H1 (cell line): Measurements from ENCODE around the gene MAPKAP1. TPM values are rescaled to one million over a fixed set of nuclear protein-coding genes. Genes with fewer than 3 reads are reported as not detected.

Experiments
- CTCF ChIA-PET: fragments of 300-600 bp; sonication (Branson Sonifier 250); formaldehyde crosslinking; loops from one replicate; lab custom pipeline; 2021; ENCODE audit not compliant: partially characterized antibody; lab: Charles Lee
- POLR2A ChIA-PET: fragments of 300-600 bp; sonication (Branson Sonifier 250); formaldehyde crosslinking; loops from one replicate; lab custom pipeline; 2021; ENCODE audit warnings: inconsistent platforms; ENCODE audit not compliant: partially characterized antibody; lab: Charles Lee
- DNase-seq, 2 experiments: peaks; one replicate each; pipeline versions ENCODE4 v3.0.0 to v3.0.0-alpha.2; 2010 to 2022; ENCODE audit warnings: low spot score in 2 of 2, low read depth in 1 of 2, mixed read lengths in 1 of 2
- FAIRE-seq: peaks from 2 replicates; lab custom pipeline; 2011; peaks lifted over from hg19 to GRCh38; lab: Jason Lieb, UNC
- H2AFZ ChIP-seq: 2 replicates; pipeline ENCODE4 v1.8.1; 2012; ENCODE audit warnings: low read length, inconsistent platforms
- H2AK5ac ChIP-seq: 2 replicates; pipeline ENCODE4 v1.6.1; 2013; ENCODE audit warnings: low read depth, low read length
- H2BK120ac ChIP-seq: replicated peaks from 2 replicates; pipeline ENCODE3; 2013; ENCODE audit warnings: low read depth, low read length, inconsistent platforms
- H2BK12ac ChIP-seq: 2 replicates; pipeline ENCODE4 v1.6.1; 2013; ENCODE audit warnings: low read depth, low read length
- H2BK15ac ChIP-seq: 2 replicates; pipeline ENCODE4 v1.6.1; 2013; ENCODE audit warnings: low read length
- H2BK20ac ChIP-seq: 2 replicates; pipeline ENCODE4 v1.6.1; 2013; ENCODE audit warnings: low read length
- H2BK5ac ChIP-seq: 2 replicates; pipeline ENCODE4 v1.6.1; 2013; ENCODE audit warnings: low read depth, low read length
- H3K14ac ChIP-seq: 2 replicates; pipeline ENCODE4 v1.6.1; 2013; ENCODE audit warnings: inconsistent platforms; ENCODE audit not compliant: insufficient read length
- H3K18ac ChIP-seq: 2 replicates; pipeline ENCODE4 v1.6.1; 2013; ENCODE audit warnings: low read length; ENCODE audit errors: extremely low read depth
- H3K23ac ChIP-seq: 2 replicates; pipeline ENCODE4 v1.6.1; 2013; ENCODE audit warnings: inconsistent platforms; ENCODE audit not compliant: insufficient read length
- H3K23me2 ChIP-seq: 2 replicates; pipeline ENCODE4 v1.6.1; 2013; ENCODE audit warnings: low read depth, low read length
- H3K27ac ChIP-seq: 2 replicates; pipeline ENCODE4 v1.6.1; 2011; ENCODE audit warnings: low read depth, low read length, inconsistent platforms
- H3K27me3 ChIP-seq, 4 experiments: replicated peaks in 1 of 4; 1 replicate in 1 of 4; 2 replicates in 3 of 4; pipeline versions ENCODE4 v1.6.1 to v1.8.1; 2011 to 2013; ENCODE audit warnings: low read length in 3 of 4, mild to moderate bottlenecking in 3 of 4, inconsistent platforms in 2 of 4, mixed read lengths in 2 of 4, moderate library complexity in 1 of 4; ENCODE audit not compliant: control insufficient read depth in 3 of 4, insufficient read depth in 3 of 4; ENCODE audit errors: extremely low read depth in 1 of 4
- H3K36me3 ChIP-seq, 4 experiments: 2 replicates each; pipeline versions ENCODE4 v1.6.1 to v1.8.1; 2011 to 2013; ENCODE audit warnings: mild to moderate bottlenecking in 4 of 4, low read length in 3 of 4, moderate library complexity in 2 of 4, control low read depth in 1 of 4, inconsistent platforms in 1 of 4; ENCODE audit not compliant: insufficient read depth in 4 of 4, control insufficient read depth in 2 of 4
- H3K4ac ChIP-seq: replicated peaks from 2 replicates; pipeline ENCODE3; 2013; ENCODE audit warnings: low read length, low read depth, mixed read lengths, inconsistent platforms; ENCODE audit not compliant: insufficient read length
- H3K4me1 ChIP-seq, 4 experiments: replicated peaks in 1 of 4; 1 replicate in 1 of 4; 2 replicates in 3 of 4; pipeline versions ENCODE4 v1.6.1 to v1.8.1; 2011 to 2013; ENCODE audit warnings: low read length in 3 of 4, inconsistent platforms in 2 of 4, mixed read lengths in 1 of 4; ENCODE audit not compliant: insufficient read depth in 4 of 4, control insufficient read depth in 3 of 4
- H3K4me2 ChIP-seq, 2 experiments: 2 replicates each; pipeline versions ENCODE4 v1.6.1 to v1.8.1; 2011 to 2013; ENCODE audit warnings: low read depth in 2 of 2, low read length in 2 of 2, control low read depth in 1 of 2, inconsistent platforms in 1 of 2, mild to moderate bottlenecking in 1 of 2; ENCODE audit not compliant: insufficient read depth in 1 of 2
- H3K4me3 ChIP-seq, 4 experiments: fragments of 200-600, 300-600 bp in 1 of 4; sonication (generic), shearing (Covaris generic), sonication (Bioruptor Twin) in 1 of 4; 2 replicates each; pipeline versions ENCODE4 v1.5.1 to v1.8.1; 2011 to 2016; ENCODE audit warnings: low read length in 4 of 4, low read depth in 3 of 4, control low read depth in 2 of 4, inconsistent platforms in 2 of 4, mild to moderate bottlenecking in 2 of 4, mixed read lengths in 1 of 4, moderate library complexity in 1 of 4; ENCODE audit not compliant: insufficient read depth in 2 of 4; ENCODE audit errors: extremely low read depth in 1 of 4
- H3K56ac ChIP-seq: replicated peaks from 2 replicates; pipeline ENCODE3; 2013; ENCODE audit warnings: low read depth, mild to moderate bottlenecking, mixed read lengths, low read length, inconsistent platforms; ENCODE audit not compliant: insufficient read length
- H3K79me1 ChIP-seq: 2 replicates; pipeline ENCODE4 v1.6.1; 2013; ENCODE audit warnings: low read depth, low read length, control low read depth
- H3K79me2 ChIP-seq, 2 experiments: 2 replicates each; pipeline versions ENCODE4 v1.6.1 to v1.8.1; 2012 to 2013; ENCODE audit warnings: low read length in 2 of 2, mild to moderate bottlenecking in 2 of 2, inconsistent platforms in 1 of 2; ENCODE audit not compliant: insufficient read depth in 2 of 2, control insufficient read depth in 1 of 2
- H3K9ac ChIP-seq, 4 experiments: replicated peaks in 1 of 4; 1 replicate in 1 of 4; 2 replicates in 3 of 4; pipeline versions ENCODE4 v1.6.1 to v1.8.1; 2011 to 2013; ENCODE audit warnings: low read depth in 3 of 4, low read length in 3 of 4, control low read depth in 2 of 4, mild to moderate bottlenecking in 2 of 4, moderate library complexity in 2 of 4, inconsistent platforms in 1 of 4; ENCODE audit errors: extremely low read depth in 1 of 4
- H3K9me3 ChIP-seq, 2 experiments: 2 replicates each; pipeline versions ENCODE4 v1.6.1 to v1.8.1; 2012 to 2013; ENCODE audit warnings: mild to moderate bottlenecking in 2 of 2, moderate library complexity in 2 of 2, control low read depth in 1 of 2, inconsistent platforms in 1 of 2, low read depth in 1 of 2, low read length in 1 of 2, mixed read lengths in 1 of 2; ENCODE audit not compliant: insufficient read depth in 2 of 2
- H4K20me1 ChIP-seq, 2 experiments: replicated peaks in 1 of 2; 2 replicates each; pipeline versions ENCODE3 to v1.8.1; 2011 to 2013; ENCODE audit warnings: inconsistent platforms in 2 of 2, low read length in 2 of 2, mild to moderate bottlenecking in 1 of 2; ENCODE audit not compliant: insufficient read depth in 2 of 2, control insufficient read depth in 1 of 2
- H4K5ac ChIP-seq: 2 replicates; pipeline ENCODE4 v1.6.1; 2013; ENCODE audit warnings: low read length, low read depth, mixed read lengths, inconsistent platforms; ENCODE audit not compliant: insufficient read length
- H4K8ac ChIP-seq: 2 replicates; pipeline ENCODE4 v1.8.0; 2013; ENCODE audit warnings: mild to moderate bottlenecking, moderate library complexity, low read length, inconsistent platforms; ENCODE audit not compliant: insufficient read depth; ENCODE audit errors: extremely low read depth
- H4K91ac ChIP-seq: replicated peaks from 2 replicates; pipeline ENCODE3; 2013; ENCODE audit warnings: low read length, mixed read lengths, inconsistent platforms; ENCODE audit not compliant: insufficient read length
- BACH1 ChIP-seq: IDR thresholded peaks from 2 replicates; pipeline ENCODE4 v1.6.1; 2012; ENCODE audit warnings: low read length, improper control_type of control experiment
- CEBPB ChIP-seq: IDR thresholded peaks from 2 replicates; pipeline ENCODE4 v1.6.1; 2012; ENCODE audit warnings: low read depth, low read length
- CREB1 ChIP-seq: IDR thresholded peaks from 2 replicates; pipeline ENCODE4 v1.6.1; 2012; ENCODE audit warnings: inconsistent platforms
- CTBP2 ChIP-seq: IDR thresholded peaks from 2 replicates; pipeline ENCODE4 v1.7.0; 2011; ENCODE audit warnings: borderline replicate concordance, mild to moderate bottlenecking, moderate library complexity, mixed read lengths, low read length; ENCODE audit not compliant: insufficient read depth, insufficient read length
- NANOG ChIP-seq: IDR thresholded peaks from 2 replicates; pipeline ENCODE4 v1.6.1; 2011; ENCODE audit warnings: low read length, low read depth, mild to moderate bottlenecking, inconsistent platforms; ENCODE audit not compliant: insufficient read depth, poor library complexity, severe bottlenecking
- NRF1 ChIP-seq: IDR thresholded peaks from 2 replicates; pipeline ENCODE4 v1.6.1; 2011; ENCODE audit warnings: mild to moderate bottlenecking, low read depth, low read length, improper control_type of control experiment
- RAD21 ChIP-seq, 2 experiments: IDR thresholded peaks in 1 of 2; conservative IDR thresholded peaks in 1 of 2; 2 replicates each; pipeline ENCODE4 v1.6.1; 2011; ENCODE audit warnings: low read depth in 2 of 2, low read length in 2 of 2, improper control_type of control experiment in 1 of 2, inconsistent platforms in 1 of 2, mild to moderate bottlenecking in 1 of 2, moderate library complexity in 1 of 2
- RXRA ChIP-seq: IDR thresholded peaks from 2 replicates; pipeline ENCODE4 v1.6.1; 2011; ENCODE audit warnings: low read depth, mild to moderate bottlenecking, low read length, moderate library complexity; ENCODE audit not compliant: insufficient read depth
- SIX5 ChIP-seq: IDR thresholded peaks from 2 replicates; pipeline ENCODE4 v1.6.1; 2011; ENCODE audit warnings: mild to moderate bottlenecking, low read depth, low read length
- TEAD4 ChIP-seq: IDR thresholded peaks from 2 replicates; pipeline ENCODE4 v1.6.1; 2012; ENCODE audit warnings: low read depth, low read length, inconsistent platforms, mixed read lengths
- WGBS, 2 experiments: shearing (Covaris generic) in 1 of 2; methylation state at CpG; one replicate each; pipeline versions ENCODE4 v1.1.6 to v1.1.7; 2013 to 2015; ENCODE audit warnings: low lambda C conversion rate in 2 of 2, mixed read lengths in 2 of 2, inconsistent platforms in 1 of 2, low coverage in 1 of 2, missing lambda C conversion rate in 1 of 2; ENCODE audit not compliant: insufficient replicate concordance in 2 of 2, insufficient coverage in 1 of 2, insufficient read length in 1 of 2; ENCODE audit errors: extremely low coverage in 1 of 2, missing lambda C conversion rate in 1 of 2; 5-methylcytosine and 5-hydroxymethylcytosine counted together
- polyA plus RNA-seq, 7 experiments: library from polyadenylated mRNA; depleted of rRNA in 3 of 7; stranded (reverse) in 5 of 7; unstranded in 2 of 7; fragments of >200 nt in 5 of 7; fragments of 200-250 nt in 2 of 7; gene quantifications; 1 replicate in 5 of 7; 2 replicates in 1 of 7; 4 replicates in 1 of 7; pipeline versions ENCODE4 v1.2.1 to v1.2.3, GENCODE V29; 2011 to 2013; ENCODE audit warnings: missing spikeins in 2 of 7, mixed read lengths in 2 of 7
- total RNA-seq: library from RNA; stranded (reverse); fragmentation: NEBNext Ultra II Directional; extraction: Animal tissue kit (Norgen Biotek cat#: 25700); gene quantifications from 2 replicates; pipeline ENCODE4 v1.2.1, GENCODE V29; 2021
- TF ChIP-seq, protein P1 (sequence below): IDR thresholded peaks from 2 replicates; pipeline ENCODE4 v1.6.1; 2012; ENCODE audit warnings: inconsistent platforms

The MAPKAP1 gene
- total and polyA plus RNA-seq, 2 of the 8 experiments (the other 6 are each of a cell fraction or from before 2014, with no cell fraction given): 79.2 to 140 TPM

DNA sequence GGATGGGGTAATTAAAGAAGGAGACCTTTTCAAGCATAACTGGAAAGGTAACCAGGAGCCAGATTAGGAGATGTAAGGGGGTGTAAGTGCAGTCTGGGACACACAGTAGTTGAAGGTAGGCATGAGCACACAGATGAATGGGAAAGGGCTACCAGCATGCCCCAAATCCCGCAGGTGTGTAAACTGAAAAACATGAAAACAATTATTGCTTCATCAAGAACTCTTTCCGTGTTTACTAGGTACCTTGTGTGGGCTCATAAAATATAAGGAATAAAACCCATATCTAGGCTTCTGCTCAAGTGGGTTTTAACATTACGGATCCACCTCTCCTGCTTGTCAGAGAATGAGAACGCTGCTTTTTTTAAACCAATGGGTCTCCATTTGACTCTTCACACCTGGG is 1.1 kb downstream of the MAPKAP1 start:
- H3K27ac ChIP-seq: no peak overlapping the region
- H4K20me1 ChIP-seq: no peaks in the 10 kb centered on the region
- H3K4me2 ChIP-seq: peak overlapping the region; percentile 78 to 89
- CTCF ChIA-PET: interaction anchor here (1.2 kb wide), 1 partner anchor 348 kb away, joined by 3 read pairs; no protein-coding TSS in a partner anchor
- WGBS, 2 experiments: 88% methylated on average over 4 of the region's 4 CpGs; no CpG with 5 or more reads in 1 of the 2 experiments
- peaks cover 11 to 48% of the 10 kb centered on the region in 2 experiments for H3K79me2 ChIP-seq
- no peak overlapping the region for H3K56ac ChIP-seq
- H2BK5ac ChIP-seq: no peak overlapping the region
- H3K9me3 ChIP-seq: no peaks in the 10 kb centered on the region
- H2BK20ac ChIP-seq: no peak overlapping the region
- H2AK5ac ChIP-seq: no peak overlapping the region
- no peak overlapping the region for H3K14ac ChIP-seq
- no peak overlapping the region for H4K5ac ChIP-seq
- H3K4me3 ChIP-seq: peak overlapping the region; percentile 79 to 93 (median 82); a peak in 7 of 8 replicates
- no peak overlapping the region for H3K23ac ChIP-seq
- no peak overlapping the region for H4K91ac ChIP-seq
- H2BK12ac ChIP-seq: 0 out of 2 replicates have a peak overlapping the region, but pooled peaks have one; percentile 11
- FAIRE-seq: no peak
- H3K4me1 ChIP-seq: peaks cover 0 to 11% (median 5%) of the 10 kb centered on the region in 4 experiments; a peak in 6 of 7 replicates
- H2BK15ac ChIP-seq: peak overlapping the region; percentile 48; the same call in 1 of the 2 replicates
- H3K27me3 ChIP-seq: no peaks in the 10 kb centered on the region
- no peak for DNase-seq
- no peak overlapping the region; a peak in 1 of 7 replicates for H3K9ac ChIP-seq
- H3K23me2 ChIP-seq: 0 out of 2 replicates have a peak, but pooled peaks cover 4% of the 10 kb centered on the region
- H3K36me3 ChIP-seq: no peaks in the 10 kb centered on the region
- peaks cover 7% of the 10 kb centered on the region; the same call in 1 of the 2 replicates for H3K79me1 ChIP-seq
- POLR2A ChIA-PET: interaction anchor here (1.0 to 1.6 kb wide), 3 partner anchors 11 to 40 kb away, joined by 3 to 10 read pairs (median 4); no protein-coding TSS in a partner anchor
- H2AFZ ChIP-seq: no peak overlapping the region
- no peak overlapping the region for H3K18ac ChIP-seq
- no peak overlapping the region for H2BK120ac ChIP-seq
- no peak overlapping the region for H3K4ac ChIP-seq
- no peak overlapping the region for H4K8ac ChIP-seq
- no peak for TF ChIP-seq CREB1
- no peak for TF ChIP-seq RAD21 (IDR thresholded peaks at IDR 0.05 in 1 of 2, conservative IDR thresholded peaks at IDR 0.05 in 1 of 2; ENCODE audit: low read depth in 2 of 2, low read length in 2 of 2)
- TF ChIP-seq NANOG: no peak
- TF ChIP-seq SIX5: no peak
- TF ChIP-seq BACH1: no peak
- TF ChIP-seq, protein P1, sequence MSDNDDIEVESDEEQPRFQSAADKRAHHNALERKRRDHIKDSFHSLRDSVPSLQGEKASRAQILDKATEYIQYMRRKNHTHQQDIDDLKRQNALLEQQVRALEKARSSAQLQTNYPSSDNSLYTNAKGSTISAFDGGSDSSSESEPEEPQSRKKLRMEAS: no peak
- no peak for TF ChIP-seq CEBPB
- TF ChIP-seq CTBP2: no peak
- TF ChIP-seq TEAD4: no peak
- TF ChIP-seq NRF1: no peak
- no peak for TF ChIP-seq RXRA
